Hepatocyte (in vitro differentiated cells): ENCODE results near the gene SHISAL2A.

Experiments
- EZH2 ChIP-seq: fragments of 200-600 bp; sonication (generic); IDR thresholded peaks from 2 replicates; pipeline ENCODE4 v1.6.1; 2016; ENCODE audit warnings: antibody characterized with exemption, mild to moderate bottlenecking, borderline replicate concordance
- TF ChIP-seq, protein P1 (sequence below): fragments of 200-600 bp; sonication (generic); IDR thresholded peaks from 2 replicates; pipeline ENCODE4 v1.5.1; 2016; ENCODE audit warnings: antibody characterized with exemption, mild to moderate bottlenecking; ENCODE audit not compliant: poor library complexity

GRCh38 chr1:52659851-52660596 lies 27.1 kb downstream of the SHISAL2A start:
- TF ChIP-seq, protein P1, sequence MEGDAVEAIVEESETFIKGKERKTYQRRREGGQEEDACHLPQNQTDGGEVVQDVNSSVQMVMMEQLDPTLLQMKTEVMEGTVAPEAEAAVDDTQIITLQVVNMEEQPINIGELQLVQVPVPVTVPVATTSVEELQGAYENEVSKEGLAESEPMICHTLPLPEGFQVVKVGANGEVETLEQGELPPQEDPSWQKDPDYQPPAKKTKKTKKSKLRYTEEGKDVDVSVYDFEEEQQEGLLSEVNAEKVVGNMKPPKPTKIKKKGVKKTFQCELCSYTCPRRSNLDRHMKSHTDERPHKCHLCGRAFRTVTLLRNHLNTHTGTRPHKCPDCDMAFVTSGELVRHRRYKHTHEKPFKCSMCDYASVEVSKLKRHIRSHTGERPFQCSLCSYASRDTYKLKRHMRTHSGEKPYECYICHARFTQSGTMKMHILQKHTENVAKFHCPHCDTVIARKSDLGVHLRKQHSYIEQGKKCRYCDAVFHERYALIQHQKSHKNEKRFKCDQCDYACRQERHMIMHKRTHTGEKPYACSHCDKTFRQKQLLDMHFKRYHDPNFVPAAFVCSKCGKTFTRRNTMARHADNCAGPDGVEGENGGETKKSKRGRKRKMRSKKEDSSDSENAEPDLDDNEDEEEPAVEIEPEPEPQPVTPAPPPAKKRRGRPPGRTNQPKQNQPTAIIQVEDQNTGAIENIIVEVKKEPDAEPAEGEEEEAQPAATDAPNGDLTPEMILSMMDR, result no peak
- TF ChIP-seq EZH2, result no peak
